NCI-H2171 (cell line): ENCODE measurements around the gene DNM1L.
A peak's percentile ranks its signal among the peaks of the same experiment; 100 is the strongest.
"Not testable (repeated sequence)": the region's sequence is repeated elsewhere in the genome, so short reads cannot be mapped to it uniquely, and the experiment has no call there.

Source experiments
- DNase-seq: peaks from one replicate; lab custom pipeline; 2025; lab: John Stamatoyannopoulos, UW

DNM1L gene

DNA sequence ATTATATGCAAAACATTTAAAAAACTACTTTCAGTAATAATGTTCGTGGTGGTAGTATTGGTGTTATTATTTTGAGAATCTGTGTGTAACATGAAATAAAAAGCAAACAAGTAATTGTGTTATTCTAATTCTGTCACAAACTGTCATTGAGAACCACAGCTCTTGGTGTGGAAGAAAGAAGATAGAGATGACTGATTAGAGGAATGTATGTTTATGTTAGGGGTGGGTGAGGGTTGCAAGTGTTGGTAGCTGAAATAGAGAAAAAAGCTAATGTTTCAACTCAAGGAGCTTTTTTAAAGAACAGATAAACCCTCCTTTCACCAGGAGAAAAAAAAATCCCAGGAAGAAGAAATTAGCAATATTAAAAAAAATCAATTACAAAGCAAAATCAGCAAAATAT lies 18.3 kb downstream of the DNM1L start:
- no peak for DNase-seq

DNA sequence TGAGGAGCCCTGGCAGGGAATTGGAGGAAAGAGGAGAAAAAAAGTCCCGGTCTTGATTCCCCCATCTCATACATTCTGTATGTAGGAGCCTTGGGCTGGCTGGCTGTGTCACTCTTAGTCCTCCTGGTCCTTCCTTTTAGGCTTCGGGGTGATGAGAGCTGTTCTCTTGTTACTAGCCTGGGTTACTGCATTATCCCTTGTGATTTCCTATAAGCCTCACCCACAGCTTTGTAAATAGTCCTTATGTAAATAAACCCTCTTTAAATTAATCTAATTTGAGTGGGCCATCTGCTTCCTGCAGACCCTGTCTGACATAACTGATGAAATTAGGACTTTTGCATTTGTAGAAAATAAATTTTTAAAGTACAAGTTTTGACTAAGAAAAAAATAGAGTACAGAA lies 19.2 kb downstream of the DNM1L start:
- DNase-seq, result peak; percentile 27

DNA sequence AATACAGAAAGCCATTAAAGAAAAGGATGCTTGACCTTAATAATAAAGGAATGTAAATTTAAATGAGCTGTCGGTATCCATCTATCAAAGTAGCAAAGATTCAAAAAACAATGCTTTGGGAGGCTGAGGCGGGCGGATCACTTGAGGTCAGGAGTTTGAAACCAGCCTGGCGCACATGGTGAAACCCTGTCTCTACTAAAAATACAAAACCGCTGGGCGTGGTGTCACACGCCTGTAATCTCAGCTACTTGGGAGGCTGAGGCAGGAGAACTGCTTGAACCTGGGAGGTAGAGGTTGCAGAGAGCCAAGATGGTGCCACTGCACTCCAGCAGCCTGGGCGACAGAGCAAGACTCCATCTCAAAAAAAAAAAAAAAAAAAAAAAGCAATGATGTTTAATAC lies 20.3 kb downstream of the DNM1L start:
- DNase-seq, result not testable (repeated sequence)

DNA sequence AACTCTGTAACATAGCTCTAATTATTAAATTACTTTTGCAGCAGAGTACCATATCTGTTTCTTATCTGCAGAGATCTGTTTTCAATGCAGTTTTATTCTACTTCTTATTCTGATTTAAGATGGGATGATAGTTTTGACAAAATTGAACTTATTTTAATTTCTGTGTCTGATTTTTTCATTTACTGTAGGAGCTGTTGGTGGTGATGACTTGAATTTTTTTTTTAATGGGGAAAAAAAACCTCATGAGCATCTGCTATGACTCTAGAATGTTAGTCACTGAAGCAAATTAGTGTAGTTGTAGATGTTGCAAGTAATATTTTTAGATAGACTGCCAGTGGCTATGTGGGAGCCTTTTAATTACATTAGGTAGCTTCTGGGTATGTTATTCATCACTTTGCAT lies 23.4 kb downstream of the DNM1L start:
- peak; percentile 33 for DNase-seq

DNA sequence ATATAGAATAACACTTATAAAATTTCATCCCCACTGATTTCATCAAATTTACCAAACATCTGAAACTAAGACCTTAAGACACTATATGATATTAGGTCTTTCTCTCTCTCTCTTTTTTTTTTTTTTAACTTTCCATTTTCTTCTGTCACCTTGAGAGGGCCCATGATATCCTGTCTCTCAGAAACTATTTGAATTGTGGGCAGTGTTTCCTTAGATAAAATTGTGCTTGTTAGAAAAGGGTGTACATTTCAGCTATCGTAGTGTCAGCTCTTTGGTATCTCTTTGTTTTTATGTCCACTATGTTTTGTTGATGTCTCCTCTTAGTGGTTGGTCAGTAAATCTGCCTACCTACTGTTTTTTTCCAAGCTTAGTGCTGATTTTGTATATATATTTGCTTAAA lies 23.8 kb downstream of the DNM1L start:
- no peak for DNase-seq

DNA sequence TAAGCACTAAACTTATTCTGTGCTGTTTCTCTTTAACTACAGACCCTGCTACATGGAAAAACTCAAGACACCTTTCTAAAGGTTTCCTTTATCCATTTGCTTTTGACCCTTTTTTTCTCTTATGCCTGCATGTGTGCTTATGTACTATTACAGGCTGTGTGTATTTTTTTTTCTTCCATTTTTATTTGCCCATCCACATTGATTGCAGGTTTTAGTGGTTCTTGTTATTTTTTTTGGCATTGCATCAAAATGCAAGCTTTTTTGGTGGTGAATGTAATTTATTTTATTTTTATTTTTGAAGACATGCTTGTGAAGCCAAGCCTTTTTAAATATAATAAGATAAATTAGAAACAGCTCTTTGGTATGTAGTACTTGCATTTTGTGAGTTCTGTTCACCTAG lies 26.7 kb downstream of the DNM1L start:
- DNase-seq, result no peak

DNA sequence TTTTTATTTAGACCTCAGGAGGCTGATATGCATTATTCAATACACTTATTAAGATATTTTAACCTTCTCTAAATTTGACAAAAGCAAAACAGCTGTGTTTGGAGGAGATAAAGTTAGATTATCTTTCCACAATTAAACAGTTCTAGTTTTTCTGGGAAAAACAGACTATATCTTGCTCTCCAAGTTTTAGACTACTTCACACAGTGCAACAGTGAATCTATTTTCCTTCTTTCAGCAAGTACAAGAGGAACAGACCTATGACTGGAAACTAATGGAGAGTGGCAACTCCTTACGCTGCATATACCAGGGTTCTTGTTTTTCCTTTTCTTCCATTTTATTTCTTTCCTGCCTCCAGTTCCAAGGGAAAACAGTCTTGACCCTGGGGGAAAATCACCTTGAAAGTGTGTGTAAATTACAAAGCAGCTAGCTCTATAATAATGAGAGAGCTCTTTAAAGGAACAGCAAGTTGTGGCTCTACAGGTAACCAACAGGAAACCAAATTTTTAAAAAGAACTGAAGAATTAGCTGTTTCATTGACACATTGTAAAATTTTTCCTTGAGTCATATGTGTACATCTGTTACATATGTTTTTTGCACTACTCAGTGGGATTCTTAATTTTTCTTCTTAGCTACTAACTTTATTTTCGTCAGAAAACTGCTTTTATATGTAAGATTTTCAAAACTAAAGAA lies 27.4 kb downstream of the DNM1L start:
- DNase-seq, result no peak

DNA sequence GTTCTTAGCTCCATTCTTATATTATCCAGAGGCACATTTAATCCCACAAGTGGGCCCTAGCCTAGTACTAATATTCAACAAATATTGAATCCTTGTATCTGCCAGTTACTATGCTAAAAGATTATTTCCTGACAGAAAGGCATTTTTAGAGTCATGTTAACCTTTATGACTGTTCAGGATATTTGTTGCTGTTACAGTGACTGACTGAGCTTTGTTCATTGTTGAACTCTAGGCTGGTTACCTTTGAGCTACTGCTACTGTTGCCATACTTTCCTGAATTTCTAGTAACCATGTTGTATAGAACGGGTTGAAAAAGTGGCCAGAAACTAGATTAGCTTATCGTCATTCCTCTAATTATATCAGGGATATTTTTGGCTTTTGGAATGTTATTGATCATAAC lies 29.8 kb downstream of the DNM1L start:
- DNase-seq, result no peak

DNA sequence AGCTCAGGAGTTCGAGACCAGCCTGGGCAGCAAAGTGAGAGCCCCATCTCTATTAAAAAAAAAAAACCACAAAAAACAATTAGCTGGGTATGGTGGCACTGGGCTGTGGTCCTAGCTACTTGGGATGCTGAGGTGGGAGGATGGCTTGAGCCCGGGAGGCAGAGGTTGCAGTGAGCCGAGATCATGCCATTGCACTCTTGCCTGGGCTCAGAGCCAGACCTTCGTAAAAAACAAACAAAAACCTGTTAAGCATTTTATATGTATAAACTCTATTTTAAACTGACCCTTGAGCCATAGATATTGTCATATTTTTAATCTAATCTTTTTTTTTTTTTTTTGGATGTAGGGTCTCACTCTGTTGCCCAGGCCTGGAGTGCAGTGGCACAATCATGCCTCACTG lies 35.7 kb downstream of the DNM1L start:
- DNase-seq, result no peak

DNA sequence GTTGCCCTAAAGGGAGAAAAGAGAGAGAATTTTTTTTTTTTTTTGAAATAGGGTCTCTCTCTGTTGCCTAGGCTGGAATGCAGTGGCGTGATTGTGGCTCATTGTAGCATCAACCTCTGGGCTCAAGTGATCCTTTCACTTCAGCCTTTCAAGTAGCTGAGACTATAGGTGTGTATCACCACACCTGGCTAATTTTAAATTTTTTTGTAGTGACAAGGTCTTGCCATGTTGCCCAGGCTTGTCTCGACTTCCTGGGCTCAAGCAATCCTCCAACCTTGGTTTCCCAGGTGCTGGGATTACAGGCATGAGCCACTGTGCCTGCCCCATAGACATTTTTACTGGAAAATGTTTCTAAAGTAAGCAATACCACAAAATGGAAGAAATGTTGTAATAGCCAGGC lies 39.8 kb downstream of the DNM1L start:
- DNase-seq, result no peak

DNA sequence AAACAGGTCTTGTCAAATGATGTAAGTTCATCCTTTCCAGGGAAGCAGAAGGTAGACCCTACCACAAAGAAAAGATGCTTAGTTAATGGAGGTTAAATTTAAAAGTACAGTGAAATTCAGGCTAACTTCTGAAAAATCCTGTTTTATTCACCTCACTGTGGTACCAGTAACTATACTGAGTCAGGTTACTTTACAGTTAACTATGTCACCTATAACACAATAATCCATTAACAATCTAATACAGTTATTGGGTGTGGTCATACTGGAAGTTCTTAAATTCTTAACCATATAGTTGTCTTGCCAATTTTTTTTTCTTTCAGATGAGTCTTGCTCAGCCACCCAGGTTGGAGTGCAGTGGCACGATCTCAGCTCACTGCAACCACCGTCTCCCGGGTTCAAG lies 46.2 kb downstream of the DNM1L start:
- not testable (repeated sequence) for DNase-seq

DNA sequence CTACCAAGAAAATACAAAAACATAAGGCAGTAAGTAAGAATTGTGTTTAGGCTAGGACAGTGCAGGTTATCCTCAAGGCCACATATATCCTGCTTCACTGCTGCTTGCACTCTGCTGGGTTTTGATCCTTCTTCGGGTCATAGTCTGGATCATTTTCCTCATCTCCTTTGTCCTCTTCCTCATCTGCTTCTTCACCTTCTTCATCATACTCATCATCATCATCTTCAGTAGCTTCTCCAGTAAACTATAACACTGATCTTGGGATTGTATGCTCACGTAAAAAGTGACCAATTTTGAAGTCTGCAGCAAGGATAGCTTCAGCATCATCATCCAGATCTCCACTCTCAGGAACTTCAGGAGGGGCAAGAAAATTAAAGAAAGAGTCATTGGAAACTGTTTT lies 47.2 kb downstream of the DNM1L start:
- no peak for DNase-seq

DNA sequence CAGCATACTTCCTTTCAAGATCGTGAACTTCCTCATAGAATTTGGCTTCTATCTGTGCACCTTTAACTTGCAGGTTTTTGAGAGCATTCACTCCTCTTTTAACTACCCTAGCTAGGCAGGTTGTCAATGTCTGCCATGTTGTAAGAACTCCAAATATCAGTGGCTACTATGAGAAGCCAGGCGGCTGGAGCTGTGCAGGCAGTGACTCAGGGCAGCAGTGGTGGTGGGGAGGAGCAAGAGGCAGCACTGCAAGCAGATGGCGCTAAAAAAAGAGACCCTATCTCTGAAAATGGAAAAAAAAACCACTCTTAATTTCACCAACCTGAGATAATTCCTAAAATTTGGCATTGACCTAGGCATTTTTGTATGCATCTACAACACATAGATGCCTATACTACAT lies 48.1 kb downstream of the DNM1L start:
- DNase-seq, result no peak

DNA sequence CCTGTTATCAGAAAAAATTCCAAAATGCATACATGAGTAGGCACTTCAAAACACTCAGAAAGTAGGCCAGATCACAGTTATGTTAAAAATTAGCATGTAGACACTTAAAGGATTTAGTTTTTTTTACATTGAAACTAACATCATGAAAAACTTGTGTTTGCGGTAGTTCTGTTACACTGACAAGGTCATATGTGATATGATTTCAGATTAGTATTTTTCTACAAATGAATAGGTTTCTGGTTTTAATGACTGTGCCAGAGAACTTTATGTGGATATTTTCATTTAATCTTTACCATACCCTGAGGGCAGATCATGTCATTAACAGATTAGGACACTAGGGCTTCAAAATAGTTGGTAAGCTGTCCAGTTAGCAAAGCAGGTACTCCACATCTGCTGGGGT lies 55.9 kb downstream of the DNM1L start:
- no peak for DNase-seq

DNA sequence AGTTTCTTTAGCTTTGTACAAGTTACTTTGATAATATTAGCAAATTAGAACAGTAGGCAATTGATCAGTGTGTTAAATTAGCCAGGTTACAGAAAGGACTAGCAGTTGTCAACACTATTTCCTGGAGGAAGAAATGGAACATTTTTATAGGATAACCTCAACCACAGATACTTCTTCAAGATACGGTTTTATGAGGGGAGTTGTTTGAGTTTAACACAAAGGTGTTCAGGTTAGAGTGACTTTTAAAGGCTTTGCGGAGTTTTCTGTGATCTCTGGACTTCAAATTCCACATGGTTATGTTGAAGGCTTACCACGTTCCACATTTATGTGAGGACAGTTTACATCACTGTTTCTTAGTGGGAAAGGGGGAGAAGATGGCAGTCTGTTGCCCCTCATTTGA lies 57.3 kb downstream of the DNM1L start:
- no peak for DNase-seq

DNA sequence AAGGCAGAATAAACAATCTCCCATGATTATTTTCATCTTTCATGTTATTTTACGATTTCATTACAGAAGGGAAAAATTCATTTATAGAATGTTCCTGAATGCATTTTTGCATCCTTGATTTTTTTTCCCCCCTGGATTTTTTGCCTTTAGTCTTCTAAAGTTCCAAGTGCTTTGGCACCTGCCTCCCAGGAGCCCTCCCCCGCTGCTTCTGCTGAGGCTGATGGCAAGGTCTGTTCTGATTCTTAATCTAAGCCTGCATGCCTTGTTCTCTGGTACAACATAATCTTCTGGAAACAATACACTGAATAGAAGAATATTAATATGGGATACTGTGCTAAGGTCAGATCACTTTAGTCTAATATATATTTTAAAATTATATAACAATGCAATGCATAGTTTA lies 58.6 kb downstream of the DNM1L start:
- DNase-seq, result no peak

DNA sequence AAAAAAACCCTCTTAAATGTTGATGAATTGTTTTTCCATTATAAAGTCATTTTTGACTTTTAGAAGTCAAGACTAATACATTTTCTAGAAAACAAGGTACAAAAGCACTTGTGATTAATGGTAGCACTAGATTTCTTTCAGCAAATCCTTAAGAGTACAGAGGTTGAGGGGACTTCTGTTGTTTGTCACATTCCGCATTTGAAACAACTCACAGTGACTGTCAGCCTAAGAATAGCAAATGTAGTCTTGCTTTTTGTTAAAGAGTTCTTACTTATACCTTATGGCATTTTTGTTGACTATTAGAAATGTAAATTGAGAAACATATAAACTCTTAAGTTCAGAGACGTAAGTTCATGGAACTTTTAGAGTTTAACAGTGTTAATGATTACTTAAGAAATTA lies 60.2 kb downstream of the DNM1L start:
- no peak for DNase-seq

DNA sequence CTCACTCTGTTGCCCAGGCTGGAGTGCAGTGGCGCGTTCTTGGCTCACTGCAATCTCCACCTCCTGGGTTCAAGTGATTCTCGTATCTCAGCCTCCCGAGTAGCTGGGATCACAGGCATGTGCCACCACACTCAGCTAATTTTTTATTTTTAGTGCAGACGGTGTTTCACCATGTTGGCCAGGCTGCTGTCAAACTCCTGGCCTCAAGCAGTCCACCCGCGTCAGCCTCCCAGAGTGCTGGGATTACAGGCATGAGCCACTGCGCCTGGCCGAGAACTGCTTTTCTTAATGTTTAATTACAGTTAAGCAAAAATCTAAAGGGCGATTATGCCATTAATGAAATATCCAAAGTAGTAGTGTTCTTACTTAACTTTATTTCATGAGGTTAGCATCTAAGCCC lies 63.0 kb downstream of the DNM1L start:
- no peak for DNase-seq

DNA sequence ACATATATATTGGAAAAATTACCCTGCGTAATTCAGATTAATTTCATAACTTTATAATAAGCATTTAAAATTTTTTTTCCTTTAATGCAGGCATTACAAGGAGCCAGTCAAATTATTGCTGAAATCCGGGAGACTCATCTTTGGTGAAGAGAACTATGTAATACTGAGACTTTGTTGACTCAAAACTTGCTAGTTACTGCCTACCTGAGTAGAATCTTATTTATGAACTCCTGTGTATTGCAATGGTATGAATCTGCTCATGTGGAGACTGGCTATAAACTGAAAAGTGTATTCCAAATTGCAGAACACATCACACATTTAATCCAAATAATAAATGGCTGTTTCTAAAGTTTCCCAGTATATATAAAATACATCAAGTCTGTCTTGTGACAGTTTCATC lies 64.2 kb downstream of the DNM1L start:
- no peak for DNase-seq

DNA sequence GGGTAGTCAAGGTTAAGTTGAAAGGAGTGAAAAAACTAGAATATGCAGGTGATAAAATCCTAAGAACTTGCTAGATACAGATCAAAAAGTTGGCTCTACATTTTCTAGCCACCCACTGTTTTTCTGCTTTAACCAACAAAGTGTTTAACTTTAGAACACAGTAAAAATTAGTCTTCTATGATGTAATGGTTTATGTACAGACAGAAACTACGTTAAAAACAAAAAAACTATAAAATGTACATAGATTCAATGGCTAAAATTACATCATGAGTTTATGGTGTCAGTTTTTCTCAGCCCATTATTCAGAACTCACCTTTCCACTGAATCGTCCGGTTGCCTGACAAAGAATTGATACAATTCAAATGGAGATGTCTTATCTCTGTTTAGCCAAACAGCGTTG lies 74.5 kb downstream of the DNM1L start:
- DNase-seq, result no peak

DNA sequence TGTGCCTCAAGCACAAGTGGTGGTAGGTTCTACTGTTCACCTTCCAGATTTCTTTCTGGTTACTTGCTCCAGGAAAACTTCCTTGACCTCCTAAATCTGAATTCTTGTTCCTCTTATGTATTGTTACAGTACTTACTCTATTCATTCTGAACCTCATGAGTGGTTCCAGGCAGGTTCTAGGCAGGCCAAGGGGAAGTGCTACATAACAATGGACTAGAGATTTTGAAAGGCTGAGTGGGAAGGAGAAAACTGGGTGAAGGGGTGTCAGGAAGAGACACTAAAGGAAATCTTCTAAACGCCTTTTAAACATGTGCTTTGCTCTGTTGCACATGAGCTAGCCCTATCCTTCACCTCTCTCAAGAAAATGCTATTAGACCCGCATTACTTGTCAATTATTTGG lies 75.0 kb downstream of the DNM1L start:
- DNase-seq, result no peak

DNA sequence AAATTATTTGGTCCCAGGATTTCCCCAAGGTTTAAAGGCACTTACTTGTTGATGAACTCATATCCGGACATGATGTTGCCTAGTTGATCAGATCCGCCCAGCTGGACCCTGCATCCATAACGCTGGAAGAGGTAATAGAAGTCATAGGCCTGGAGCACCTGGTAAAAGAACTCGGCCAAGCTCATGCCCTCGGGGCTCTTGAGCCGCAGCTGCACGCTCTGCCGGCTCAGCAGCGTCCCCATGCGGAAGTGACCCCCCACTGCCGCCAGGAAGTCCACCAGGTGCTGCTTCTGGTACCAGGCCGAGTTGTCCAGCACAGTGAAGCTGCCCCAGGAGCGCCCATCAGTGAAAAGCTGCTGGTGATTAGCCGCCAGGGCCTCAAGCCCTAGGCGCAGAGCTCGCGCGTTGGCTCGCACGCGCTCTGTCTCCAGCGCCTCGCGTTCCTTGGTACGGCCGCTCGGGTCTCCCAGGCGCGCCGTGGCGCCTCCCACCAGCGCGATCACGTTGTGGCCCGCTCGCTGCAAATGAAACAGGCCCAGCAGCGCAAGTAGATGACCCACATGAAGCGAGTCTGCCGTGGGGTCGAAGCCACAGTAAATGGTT lies 76.1 kb downstream of the DNM1L start:
- peak; percentile 27 for DNase-seq

DNA sequence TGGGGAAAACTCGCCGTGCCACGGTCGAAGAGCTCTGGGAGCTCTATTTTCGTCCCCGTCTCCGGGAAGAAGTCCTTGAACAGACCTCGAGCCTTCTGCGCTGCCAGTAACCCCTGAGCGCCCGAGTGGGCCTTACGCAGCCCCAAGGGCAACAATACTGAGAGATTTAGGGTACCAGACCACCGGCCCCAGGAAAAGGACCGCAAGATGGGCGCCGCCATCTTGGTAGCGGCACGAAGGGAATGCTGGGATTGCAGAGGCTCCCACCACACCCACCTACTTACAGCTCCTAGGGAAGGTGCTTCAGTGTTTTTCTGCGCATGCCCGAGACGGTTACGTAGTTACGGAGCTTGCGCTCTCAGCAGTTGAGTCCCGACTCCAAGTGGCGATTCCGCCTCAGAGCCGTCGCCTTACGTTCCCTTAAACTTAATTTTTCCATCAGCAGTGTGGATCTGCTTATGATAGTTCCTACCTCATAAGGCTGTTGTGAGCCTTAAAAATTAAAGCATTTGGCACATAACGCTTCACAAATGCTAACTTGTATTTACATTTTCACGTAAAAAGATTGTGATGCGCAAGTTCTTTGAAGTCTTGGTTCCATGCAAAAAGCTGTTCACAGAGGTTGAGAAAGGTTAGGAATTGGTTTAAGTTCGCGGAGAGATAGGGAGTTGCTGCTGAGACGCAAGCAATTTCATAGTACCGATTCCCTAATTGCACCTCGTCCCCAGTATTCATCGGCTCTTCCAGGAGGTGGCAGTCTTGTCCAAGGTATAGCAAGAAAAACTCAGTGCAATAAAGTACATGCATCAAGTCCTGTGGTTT lies 76.8 kb downstream of the DNM1L start, which contains the start of gene YARS2:
Gene YARS2 (minus strand): TSS at position 244 of the 822 bp plus-strand sequence. CDS start 23 bp downstream, at position 221.
- DNase-seq, result peak; percentile 96
